GM12878 (cell line): ENCODE results near the gene SGF29.

Experiments used
- TAF1 ChIP-seq: IDR thresholded peaks from 2 replicates; pipeline ENCODE4 v1.6.1; 2011; ENCODE audit warnings: mild to moderate bottlenecking, low read depth, low read length, borderline replicate concordance
- YY1 ChIP-seq: IDR thresholded peaks from 2 replicates; pipeline ENCODE4 v1.6.1; 2011; ENCODE audit warnings: low read depth, mild to moderate bottlenecking, low read length
- TF ChIP-seq, protein P1 (sequence below): IDR thresholded peaks from 2 replicates; pipeline ENCODE4 v1.6.1; 2012; ENCODE audit warnings: low read depth, low read length, improper control_type of control experiment
- TF ChIP-seq, protein P2 (sequence below): fragments of 450-650 bp; IDR thresholded peaks from 2 replicates; pipeline ENCODE4 v1.6.1; 2017; ENCODE audit warnings: mild to moderate bottlenecking

DNA sequence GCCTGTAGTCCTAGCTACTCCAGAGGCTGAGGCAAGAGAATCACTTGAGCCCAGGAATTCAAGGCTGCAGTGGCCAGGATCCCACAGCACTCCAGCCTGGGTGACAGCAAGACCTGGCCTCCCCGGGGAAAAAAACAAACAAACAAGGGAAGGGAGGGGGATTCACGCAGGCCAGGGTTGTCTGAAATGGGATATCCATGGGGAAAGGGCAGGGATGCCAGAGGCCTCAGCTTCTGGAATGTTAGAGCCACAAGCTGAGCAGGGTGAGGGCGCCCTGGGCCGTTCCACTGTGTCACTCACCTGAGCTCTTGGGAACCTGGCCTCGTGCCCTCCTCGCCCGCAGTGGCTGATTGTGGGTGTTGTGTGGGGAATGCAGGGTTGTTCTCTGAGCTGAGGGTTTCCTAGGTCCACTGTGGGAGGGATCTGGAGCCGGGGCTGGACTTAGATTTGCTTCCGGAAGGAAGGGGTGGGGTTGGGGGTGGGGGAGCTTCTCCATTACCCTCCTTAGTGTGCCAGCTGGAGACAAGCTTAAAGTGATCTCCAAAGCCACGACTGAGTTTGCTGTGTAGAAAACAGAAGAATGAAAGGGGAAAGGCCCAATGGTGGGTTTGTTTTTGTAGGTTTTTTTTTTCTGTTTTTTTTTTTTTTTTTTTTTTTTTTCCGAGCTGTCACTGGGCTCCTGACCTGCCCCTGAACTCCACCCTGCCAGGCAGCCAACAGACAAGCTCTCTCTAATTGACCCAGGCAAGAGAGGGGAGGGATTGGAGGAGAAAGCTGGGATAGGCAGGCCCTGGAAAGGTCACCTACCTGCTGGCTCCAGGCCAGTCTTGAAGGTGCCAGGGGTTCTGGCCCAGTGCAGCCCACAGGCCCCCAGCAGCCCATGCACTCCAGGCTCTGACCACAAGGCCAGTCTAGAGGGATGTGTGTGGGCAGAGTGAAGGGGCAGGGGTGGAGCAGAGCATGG is 56.2 kb downstream of the SGF29 start, which contains the start of gene SULT1A1:
- TF ChIP-seq, protein P1, sequence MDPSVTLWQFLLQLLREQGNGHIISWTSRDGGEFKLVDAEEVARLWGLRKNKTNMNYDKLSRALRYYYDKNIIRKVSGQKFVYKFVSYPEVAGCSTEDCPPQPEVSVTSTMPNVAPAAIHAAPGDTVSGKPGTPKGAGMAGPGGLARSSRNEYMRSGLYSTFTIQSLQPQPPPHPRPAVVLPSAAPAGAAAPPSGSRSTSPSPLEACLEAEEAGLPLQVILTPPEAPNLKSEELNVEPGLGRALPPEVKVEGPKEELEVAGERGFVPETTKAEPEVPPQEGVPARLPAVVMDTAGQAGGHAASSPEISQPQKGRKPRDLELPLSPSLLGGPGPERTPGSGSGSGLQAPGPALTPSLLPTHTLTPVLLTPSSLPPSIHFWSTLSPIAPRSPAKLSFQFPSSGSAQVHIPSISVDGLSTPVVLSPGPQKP: no peak
- no peak for TF ChIP-seq TAF1
- TF ChIP-seq, protein P2, sequence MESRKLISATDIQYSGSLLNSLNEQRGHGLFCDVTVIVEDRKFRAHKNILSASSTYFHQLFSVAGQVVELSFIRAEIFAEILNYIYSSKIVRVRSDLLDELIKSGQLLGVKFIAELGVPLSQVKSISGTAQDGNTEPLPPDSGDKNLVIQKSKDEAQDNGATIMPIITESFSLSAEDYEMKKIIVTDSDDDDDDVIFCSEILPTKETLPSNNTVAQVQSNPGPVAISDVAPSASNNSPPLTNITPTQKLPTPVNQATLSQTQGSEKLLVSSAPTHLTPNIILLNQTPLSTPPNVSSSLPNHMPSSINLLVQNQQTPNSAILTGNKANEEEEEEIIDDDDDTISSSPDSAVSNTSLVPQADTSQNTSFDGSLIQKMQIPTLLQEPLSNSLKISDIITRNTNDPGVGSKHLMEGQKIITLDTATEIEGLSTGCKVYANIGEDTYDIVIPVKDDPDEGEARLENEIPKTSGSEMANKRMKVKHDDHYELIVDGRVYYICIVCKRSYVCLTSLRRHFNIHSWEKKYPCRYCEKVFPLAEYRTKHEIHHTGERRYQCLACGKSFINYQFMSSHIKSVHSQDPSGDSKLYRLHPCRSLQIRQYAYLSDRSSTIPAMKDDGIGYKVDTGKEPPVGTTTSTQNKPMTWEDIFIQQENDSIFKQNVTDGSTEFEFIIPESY: no peak
- TF ChIP-seq YY1: no peak
